Brain microvascular endothelial cell (primary cell): ENCODE measurements around the gene CCNB1IP1.
A peak's percentile ranks its signal among the peaks of the same experiment; 100 is the strongest.

Experiments used
- DNase-seq: peaks from one replicate; pipeline ENCODE4 v3.0.0-alpha.2; 2020
- H3K27ac ChIP-seq: fragments of 250-450 bp; sonication (Bioruptor Pico); 2 replicates; pipeline ENCODE4 v1.5.1; 2020; ENCODE audit warnings: mild to moderate bottlenecking, moderate library complexity
- H3K27me3 ChIP-seq: fragments of 250-450 bp; sonication (Bioruptor Pico); replicated peaks from 2 replicates; pipeline ENCODE4 v1.5.1; 2020; ENCODE audit warnings: mild to moderate bottlenecking
- H3K36me3 ChIP-seq: fragments of 250-450 bp; sonication (Bioruptor Pico); replicated peaks from 2 replicates; pipeline ENCODE4 v1.5.1; 2020; ENCODE audit warnings: mild to moderate bottlenecking
- H3K4me3 ChIP-seq: 2 replicates; pipeline ENCODE4 v1.5.1; 2011; ENCODE audit warnings: low read depth, mild to moderate bottlenecking, control low read depth, low read length, moderate library complexity
- CTCF ChIP-seq: IDR thresholded peaks from 2 replicates; pipeline ENCODE4 v1.5.1; 2011; ENCODE audit warnings: low read depth, mild to moderate bottlenecking, moderate library complexity, low read length, control low read depth, inconsistent platforms; ENCODE audit errors: missing control alignments
- in situ Hi-C: cut with HindIII; loops from 2 replicates; pipeline ENCODE4 v1.10.0; 2017; ENCODE audit warnings: low sequenced_read_pairs, low pct_ligation_motif_present

The CCNB1IP1 gene

GRCh38 chr14:20350860-20351259, 17.8 kb upstream of the CCNB1IP1 start:
- Histone ChIP-seq H3K27me3 (no peaks in the 10 kb centered on the region), H3K36me3 (peaks cover 32% of the 10 kb centered on the region), H3K27ac (no peak overlapping the region), H3K4me3 (no peak overlapping the region)
- DNase-seq: no peak
- TF ChIP-seq CTCF: peak; percentile 49
- in situ Hi-C loops: no loop called here

GRCh38 chr14:20350282-20350681, 17.2 kb upstream of the CCNB1IP1 start:
- DNase-seq: no peak
- in situ Hi-C loops: no loop called here
- H3K4me3 ChIP-seq: no peak overlapping the region
- peaks cover 30% of the 10 kb centered on the region for H3K36me3 ChIP-seq
- H3K27ac ChIP-seq: no peak overlapping the region
- no peaks in the 10 kb centered on the region for H3K27me3 ChIP-seq
- no peak for TF ChIP-seq CTCF

GRCh38 chr14:20347747-20348146, 14.7 kb upstream of the CCNB1IP1 start:
- Histone ChIP-seq H3K27me3 (no peaks in the 10 kb centered on the region), H3K4me3 (no peak overlapping the region), H3K36me3 (peaks cover 13% of the 10 kb centered on the region), H3K27ac (no peak overlapping the region)
- no peak for TF ChIP-seq CTCF
- DNase-seq: no peak
- in situ Hi-C loops: no loop called here

- Histone ChIP-seq H3K36me3 (peaks cover 6% of the 10 kb centered on the region), H3K27me3 (no peaks in the 10 kb centered on the region), H3K4me3 (no peak overlapping the region), H3K27ac (no peak overlapping the region)
- no peak for DNase-seq
- no peak for TF ChIP-seq CTCF
- in situ Hi-C loops: no loop called here
Measured at GRCh38 chr14:20346713-20347112, 13.6 kb upstream of the CCNB1IP1 start.

- no peak for DNase-seq
- in situ Hi-C loops: no loop called here
- TF ChIP-seq CTCF: no peak
- Histone ChIP-seq H3K27ac (no peak overlapping the region), H3K4me3 (no peak overlapping the region), H3K27me3 (no peaks in the 10 kb centered on the region), H3K36me3 (peaks cover 6% of the 10 kb centered on the region)
Measured at GRCh38 chr14:20345366-20345765, 12.3 kb upstream of the CCNB1IP1 start.

GRCh38 chr14:20343862-20344220, 10.8 kb upstream of the CCNB1IP1 start:
- Histone ChIP-seq H3K27me3 (no peaks in the 10 kb centered on the region), H3K27ac (peak overlapping the region; percentile 89), H3K4me3 (peak overlapping the region; percentile 95), H3K36me3 (peaks cover 3% of the 10 kb centered on the region)
- TF ChIP-seq CTCF: no peak
- DNase-seq: no peak
- in situ Hi-C loops: no loop called here
